GM12878 (cell line): Measurements from ENCODE around the gene ANXA4.

ENCODE experiments used
- CEBPB ChIP-seq, 2 experiments: fragments of 150-350 bp in 1 of 2; IDR thresholded peaks; 2 replicates each; pipeline ENCODE4 v1.6.1; 2012 to 2014; ENCODE audit warnings: low read depth in 2 of 2, low read length in 2 of 2, borderline replicate concordance in 1 of 2, inconsistent platforms in 1 of 2
- EP300 ChIP-seq, 2 experiments: fragments of 150-350 bp in 1 of 2; IDR thresholded peaks; 2 replicates each; pipeline ENCODE4 v1.6.1; 2011 to 2012; ENCODE audit warnings: low read depth in 2 of 2, low read length in 2 of 2, borderline replicate concordance in 1 of 2, improper control_type of control experiment in 1 of 2, inconsistent platforms in 1 of 2; ENCODE audit not compliant: control insufficient read depth in 1 of 2
- MTA3 ChIP-seq: IDR thresholded peaks from 2 replicates; pipeline ENCODE4 v1.6.1; 2012; ENCODE audit warnings: low read length, inconsistent platforms, borderline replicate concordance
- POLR2AphosphoS5 ChIP-seq: IDR thresholded peaks from 2 replicates; pipeline ENCODE4 v1.6.1; 2011; ENCODE audit warnings: mild to moderate bottlenecking, low read length, inconsistent platforms
- TF ChIP-seq, protein P1 (sequence below), 3 experiments: IDR thresholded peaks in 2 of 3; conservative IDR thresholded peaks in 1 of 3; 2 replicates each; pipeline ENCODE4 v1.5.1; 2011; ENCODE audit warnings: low read depth in 3 of 3, low read length in 3 of 3, mild to moderate bottlenecking in 3 of 3, control low read depth in 2 of 3, moderate library complexity in 2 of 3, inconsistent platforms in 1 of 3, mixed read lengths in 1 of 3; ENCODE audit not compliant: control insufficient read depth in 2 of 3, insufficient read depth in 1 of 3; ENCODE audit errors: extremely low read depth in 1 of 3
- TF ChIP-seq, protein P2 (sequence below): IDR thresholded peaks from 2 replicates; pipeline ENCODE4 v1.6.1; 2011; ENCODE audit warnings: borderline replicate concordance, low read depth, mild to moderate bottlenecking, moderate library complexity, mixed read lengths, low read length; ENCODE audit not compliant: insufficient read depth; ENCODE audit errors: extremely low read length

DNA sequence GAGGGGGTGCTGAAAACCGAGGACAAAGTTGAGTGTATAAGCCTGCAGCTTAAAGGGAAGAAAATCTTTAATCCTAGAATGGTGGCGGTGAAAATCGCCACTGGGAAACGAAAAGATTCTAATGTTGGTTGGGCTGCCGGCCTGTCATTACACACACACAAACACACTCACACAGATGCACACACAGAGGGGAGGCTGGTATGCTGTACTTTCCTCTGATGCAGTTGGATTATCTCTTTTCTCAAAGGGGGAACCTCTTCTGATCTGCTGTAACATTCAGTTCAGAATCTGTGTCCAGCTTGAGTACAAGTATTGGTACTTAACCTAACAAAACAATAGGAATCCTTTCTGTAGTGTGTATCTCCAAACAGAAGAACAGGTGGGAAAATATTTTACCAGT, 39.0 kb downstream of the ANXA4 start:
- TF ChIP-seq EP300 (IDR thresholded peaks at IDR 0.05; ENCODE audit: borderline replicate concordance in 1 of 2, control insufficient read depth in 1 of 2, low read depth in 2 of 2, low read length in 2 of 2) = no peak
- no peak for TF ChIP-seq POLR2AphosphoS5
- no peak for TF ChIP-seq CEBPB (IDR thresholded peaks at IDR 0.05; ENCODE audit: borderline replicate concordance in 1 of 2, low read depth in 2 of 2, low read length in 2 of 2)
- TF ChIP-seq MTA3 = no peak
- TF ChIP-seq, protein P1, sequence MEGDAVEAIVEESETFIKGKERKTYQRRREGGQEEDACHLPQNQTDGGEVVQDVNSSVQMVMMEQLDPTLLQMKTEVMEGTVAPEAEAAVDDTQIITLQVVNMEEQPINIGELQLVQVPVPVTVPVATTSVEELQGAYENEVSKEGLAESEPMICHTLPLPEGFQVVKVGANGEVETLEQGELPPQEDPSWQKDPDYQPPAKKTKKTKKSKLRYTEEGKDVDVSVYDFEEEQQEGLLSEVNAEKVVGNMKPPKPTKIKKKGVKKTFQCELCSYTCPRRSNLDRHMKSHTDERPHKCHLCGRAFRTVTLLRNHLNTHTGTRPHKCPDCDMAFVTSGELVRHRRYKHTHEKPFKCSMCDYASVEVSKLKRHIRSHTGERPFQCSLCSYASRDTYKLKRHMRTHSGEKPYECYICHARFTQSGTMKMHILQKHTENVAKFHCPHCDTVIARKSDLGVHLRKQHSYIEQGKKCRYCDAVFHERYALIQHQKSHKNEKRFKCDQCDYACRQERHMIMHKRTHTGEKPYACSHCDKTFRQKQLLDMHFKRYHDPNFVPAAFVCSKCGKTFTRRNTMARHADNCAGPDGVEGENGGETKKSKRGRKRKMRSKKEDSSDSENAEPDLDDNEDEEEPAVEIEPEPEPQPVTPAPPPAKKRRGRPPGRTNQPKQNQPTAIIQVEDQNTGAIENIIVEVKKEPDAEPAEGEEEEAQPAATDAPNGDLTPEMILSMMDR (IDR thresholded peaks at IDR 0.05 in 2 of 3, conservative IDR thresholded peaks at IDR 0.05 in 1 of 3; ENCODE audit: control insufficient read depth in 2 of 3, extremely low read depth in 1 of 3, insufficient read depth in 1 of 3, low read depth in 3 of 3, low read length in 3 of 3) = no peak
- TF ChIP-seq, protein P2, sequence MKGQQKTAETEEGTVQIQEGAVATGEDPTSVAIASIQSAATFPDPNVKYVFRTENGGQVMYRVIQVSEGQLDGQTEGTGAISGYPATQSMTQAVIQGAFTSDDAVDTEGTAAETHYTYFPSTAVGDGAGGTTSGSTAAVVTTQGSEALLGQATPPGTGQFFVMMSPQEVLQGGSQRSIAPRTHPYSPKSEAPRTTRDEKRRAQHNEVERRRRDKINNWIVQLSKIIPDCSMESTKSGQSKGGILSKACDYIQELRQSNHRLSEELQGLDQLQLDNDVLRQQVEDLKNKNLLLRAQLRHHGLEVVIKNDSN = no peak
